A549 treated with GW870086 at 1 μM for 4 hours (cell line): ENCODE data around the gene OR2D2. TPM values are rescaled to one million over a fixed set of nuclear protein-coding genes. Genes with fewer than 3 reads are reported as not detected.

ENCODE experiments used
- total RNA-seq: library from RNA; stranded (reverse); fragments of 200-300 nt; extraction: Qiagen RNA extraction; gene quantifications from 5 replicates; pipeline ENCODE4 v1.2.3, GENCODE V29; 2022; ENCODE audit warnings: low read depth

Gene OR2D2, protein sequence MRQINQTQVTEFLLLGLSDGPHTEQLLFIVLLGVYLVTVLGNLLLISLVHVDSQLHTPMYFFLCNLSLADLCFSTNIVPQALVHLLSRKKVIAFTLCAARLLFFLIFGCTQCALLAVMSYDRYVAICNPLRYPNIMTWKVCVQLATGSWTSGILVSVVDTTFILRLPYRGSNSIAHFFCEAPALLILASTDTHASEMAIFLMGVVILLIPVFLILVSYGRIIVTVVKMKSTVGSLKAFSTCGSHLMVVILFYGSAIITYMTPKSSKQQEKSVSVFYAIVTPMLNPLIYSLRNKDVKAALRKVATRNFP
- total RNA-seq, result not detected in 5 replicates

DNA sequence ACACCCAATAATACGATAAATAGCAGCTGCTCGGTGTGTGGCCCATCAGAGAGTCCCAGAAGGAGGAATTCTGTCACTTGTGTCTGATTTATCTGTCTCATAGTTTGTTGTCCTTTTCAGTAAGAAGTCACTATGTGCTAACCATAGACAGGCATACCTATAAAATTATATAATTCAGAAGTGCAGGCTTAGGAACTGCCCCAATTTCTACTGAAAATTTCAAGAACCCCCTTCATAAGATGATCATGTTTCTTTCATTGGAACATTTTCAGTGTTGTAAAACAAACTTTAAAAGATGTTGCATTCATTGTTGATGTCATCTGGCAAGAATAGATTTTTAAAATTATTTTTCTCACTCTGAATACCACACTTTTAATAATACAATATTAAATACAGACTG lies at the start of gene OR2D2:
Gene OR2D2, minus strand, starts transcription at position 101 of the 400 bp plus-strand sequence. Its CDS starts 0 bp downstream, at position 101.

DNA sequence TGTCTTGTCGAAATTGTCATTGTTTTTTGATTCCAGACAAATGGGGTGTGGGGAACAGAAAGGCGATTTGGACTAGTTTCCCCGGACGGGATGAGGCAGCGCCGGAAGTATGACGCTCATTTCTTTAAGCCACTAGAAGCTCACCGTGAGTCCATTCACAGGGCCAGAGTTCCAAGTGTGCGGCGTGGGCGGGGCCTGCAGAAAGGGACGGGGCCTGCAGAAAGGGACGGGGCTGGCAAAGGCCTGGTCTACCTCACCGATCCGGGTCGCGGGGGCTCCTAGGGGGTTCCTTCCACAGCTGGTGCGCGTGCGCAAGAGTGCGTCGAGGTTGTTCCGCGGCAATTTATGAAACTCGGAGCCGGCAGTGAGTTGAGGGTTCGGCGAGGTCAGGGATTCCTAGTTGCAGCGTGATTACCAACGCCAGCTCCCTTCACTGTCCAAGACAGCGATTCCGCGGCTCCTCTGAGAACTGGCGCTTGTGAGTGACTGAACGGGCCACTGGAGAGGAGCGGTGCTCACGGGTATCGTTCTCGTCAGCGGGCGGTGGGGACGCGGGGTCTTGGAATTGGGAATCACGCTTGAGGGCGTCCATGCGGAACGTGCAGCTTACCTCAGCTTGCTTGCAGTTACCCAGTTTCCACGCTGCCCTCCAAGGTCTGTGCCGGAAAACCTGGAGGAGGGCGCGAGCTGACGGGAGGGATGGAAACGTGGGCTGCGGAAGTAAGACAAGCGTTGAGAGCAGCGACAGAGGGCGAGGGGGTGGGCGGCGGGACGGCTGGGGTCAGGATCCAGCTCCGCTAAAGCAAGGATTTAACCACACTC lies 34.1 kb upstream of the OR2D2 start, which contains the start of gene ZNF215:
Gene ZNF215, plus strand, starts transcription at position 219 of the 822 bp plus-strand sequence. CDS start 5,847 bp downstream, outside the sequence.

DNA sequence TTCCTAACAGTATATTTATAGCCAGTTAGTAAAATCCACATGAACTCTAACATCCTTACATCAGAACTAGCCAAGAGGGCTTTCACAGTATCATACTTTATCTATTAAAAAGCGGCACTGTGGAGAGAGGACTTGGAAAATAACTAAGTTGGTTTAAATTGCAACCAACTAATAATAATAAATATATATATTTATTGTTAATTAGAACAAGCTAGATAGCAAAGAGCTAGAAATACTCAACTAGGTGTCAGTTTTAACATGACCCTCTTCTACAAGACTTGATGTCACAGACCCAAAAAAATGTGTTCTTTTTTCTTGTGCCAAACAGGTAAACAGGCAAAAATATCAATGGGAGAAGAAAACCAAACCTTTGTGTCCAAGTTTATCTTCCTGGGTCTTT lies 28.4 kb upstream of the OR2D2 start, which contains the start of gene OR2D3:
Gene OR2D3, plus strand, starts transcription at position 301 of the 400 bp plus-strand sequence. Its CDS starts 0 bp downstream, at position 301.

DNA sequence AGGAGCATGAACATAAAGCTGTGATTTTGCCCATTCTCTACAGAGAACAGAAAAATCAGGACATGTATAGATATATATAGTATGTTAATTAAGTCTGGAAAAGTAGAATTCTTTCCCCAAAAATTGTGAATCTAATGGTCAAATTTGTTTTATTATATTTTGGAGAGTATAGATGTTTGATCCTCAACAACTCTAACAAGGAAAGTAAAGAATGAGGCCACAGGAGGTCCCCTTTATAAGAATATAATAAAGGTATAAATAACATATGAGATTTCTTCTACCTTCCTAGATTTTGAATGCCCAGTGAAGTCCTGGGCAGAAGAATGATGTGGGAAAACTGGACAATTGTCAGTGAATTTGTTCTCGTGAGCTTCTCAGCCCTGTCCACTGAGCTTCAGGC lies 16.0 kb downstream of the OR2D2 start, which contains the start of gene OR10A4:
Gene OR10A4, plus strand, starts transcription at position 301 of the 400 bp plus-strand sequence. Its CDS starts 23 bp downstream, at position 324.

DNA sequence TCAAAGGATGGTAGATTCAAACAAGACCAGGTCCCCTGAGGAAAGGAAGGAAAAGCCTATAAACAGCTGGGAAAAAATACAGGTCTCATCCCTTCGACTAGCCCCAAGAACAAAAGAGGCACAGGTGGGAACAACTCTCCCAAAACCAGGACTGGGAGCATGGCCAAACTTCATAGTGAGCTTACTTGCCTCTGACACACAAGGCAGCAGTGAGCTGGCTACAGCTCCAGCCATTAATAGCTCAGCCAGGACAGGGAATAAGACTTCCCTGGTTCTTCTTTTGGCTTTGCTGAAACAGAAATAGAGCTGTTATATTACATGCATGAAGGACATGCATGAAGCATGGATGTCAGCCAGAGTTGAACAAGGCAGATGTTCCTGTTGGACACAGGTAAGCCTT lies 29.3 kb downstream of the OR2D2 start, which contains the start of gene OR10A2:
Gene OR10A2, plus strand, starts transcription at position 97 of the 400 bp plus-strand sequence. CDS start 6,698 bp downstream, outside the sequence.

DNA sequence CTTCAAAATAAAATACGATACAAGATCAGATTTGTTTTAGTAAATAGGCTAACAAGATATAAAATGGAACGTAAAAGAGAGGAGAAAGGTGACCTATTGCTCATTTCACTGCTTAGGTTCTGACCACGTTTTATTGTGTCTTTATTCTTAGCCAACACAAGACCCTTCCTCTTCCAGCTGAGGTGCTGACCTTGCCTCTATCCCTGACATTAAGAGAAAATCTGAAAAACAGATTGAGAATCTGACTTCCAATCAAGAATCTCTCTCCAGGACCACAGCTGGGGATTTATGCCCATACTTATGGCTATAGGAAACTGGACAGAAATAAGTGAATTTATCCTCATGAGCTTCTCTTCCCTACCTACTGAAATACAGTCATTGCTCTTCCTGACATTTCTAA lies 46.9 kb downstream of the OR2D2 start, which contains the start of gene OR10A5:
Gene OR10A5, plus strand, starts transcription at position 301 of the 400 bp plus-strand sequence. Its CDS starts 0 bp downstream, at position 301.

Other genes starting within 250 kb of the OR2D2 start
- gene DCHS1, start 236.7 kb downstream of the OR2D2 start, total RNA-seq, result 0.03 to 0.14 TPM (median 0.08 TPM) in 5 replicates
- gene MRPL17, start 209.2 kb downstream of the OR2D2 start, total RNA-seq, result 93.1 to 110 TPM (median 101 TPM) in 5 replicates
- gene OR2AG2, start 120.5 kb downstream of the OR2D2 start, total RNA-seq, result 0.03 TPM in 2 of 5 replicates, not detected in the others
- gene OR2AG1, start 109.5 kb downstream of the OR2D2 start, total RNA-seq, result not detected in 5 replicates
- gene OR6A2, start 92.8 kb downstream of the OR2D2 start, total RNA-seq, result not detected in 5 replicates
- gene OR10A5, start 46.8 kb downstream of the OR2D2 start, total RNA-seq, result not detected in 5 replicates
- not detected in 5 replicates for gene OR10A2, start 29.4 kb downstream of the OR2D2 start, total RNA-seq
- not detected in 5 replicates for gene OR10A4, start 15.9 kb downstream of the OR2D2 start, total RNA-seq
- not detected in 5 replicates for gene OR2D3, start 28.5 kb upstream of the OR2D2 start, total RNA-seq
- 0.88 to 1.2 TPM (median 1.1 TPM) in 5 replicates for gene ZNF215, start 33.9 kb upstream of the OR2D2 start, total RNA-seq
- 0.45 to 1.2 TPM (median 0.87 TPM) in 5 replicates for gene ZNF214, start 127.8 kb upstream of the OR2D2 start, total RNA-seq
- not detected in 5 replicates for gene NLRP14, start 128.0 kb upstream of the OR2D2 start, total RNA-seq
- not detected in 5 replicates for gene RBMXL2, start 196.5 kb upstream of the OR2D2 start, total RNA-seq